ENCODE data around the gene MYOZ1.

The MYOZ1 gene

GRCh38 chr10:73609116-73609515 is 32.2 kb downstream of the MYOZ1 start:
- no peak overlapping the region for H2AFZ ChIP-seq
- no peak overlapping the region for H3K9ac ChIP-seq
- TF ChIP-seq, protein P1, sequence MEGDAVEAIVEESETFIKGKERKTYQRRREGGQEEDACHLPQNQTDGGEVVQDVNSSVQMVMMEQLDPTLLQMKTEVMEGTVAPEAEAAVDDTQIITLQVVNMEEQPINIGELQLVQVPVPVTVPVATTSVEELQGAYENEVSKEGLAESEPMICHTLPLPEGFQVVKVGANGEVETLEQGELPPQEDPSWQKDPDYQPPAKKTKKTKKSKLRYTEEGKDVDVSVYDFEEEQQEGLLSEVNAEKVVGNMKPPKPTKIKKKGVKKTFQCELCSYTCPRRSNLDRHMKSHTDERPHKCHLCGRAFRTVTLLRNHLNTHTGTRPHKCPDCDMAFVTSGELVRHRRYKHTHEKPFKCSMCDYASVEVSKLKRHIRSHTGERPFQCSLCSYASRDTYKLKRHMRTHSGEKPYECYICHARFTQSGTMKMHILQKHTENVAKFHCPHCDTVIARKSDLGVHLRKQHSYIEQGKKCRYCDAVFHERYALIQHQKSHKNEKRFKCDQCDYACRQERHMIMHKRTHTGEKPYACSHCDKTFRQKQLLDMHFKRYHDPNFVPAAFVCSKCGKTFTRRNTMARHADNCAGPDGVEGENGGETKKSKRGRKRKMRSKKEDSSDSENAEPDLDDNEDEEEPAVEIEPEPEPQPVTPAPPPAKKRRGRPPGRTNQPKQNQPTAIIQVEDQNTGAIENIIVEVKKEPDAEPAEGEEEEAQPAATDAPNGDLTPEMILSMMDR (IDR thresholded peaks at IDR 0.05): no peak
- no peak overlapping the region for H3K27ac ChIP-seq
- H3K4me3 ChIP-seq (ENCODE audit: low read depth, low read length): no peak overlapping the region
- H3K4me1 ChIP-seq: no peaks in the 10 kb centered on the region
- no peaks in the 10 kb centered on the region for H3K36me3 ChIP-seq (ENCODE audit: control insufficient read depth, insufficient read depth, low read length)
- no peaks in the 10 kb centered on the region for H3K9me3 ChIP-seq (ENCODE audit: control insufficient read depth, low read length)
- H3K79me2 ChIP-seq: peaks cover 18% of the 10 kb centered on the region
- H3K27me3 ChIP-seq (ENCODE audit: control insufficient read depth, insufficient read depth, low read length): no peaks in the 10 kb centered on the region
- no peak overlapping the region for H3K4me2 ChIP-seq (ENCODE audit: low read length)

DNA sequence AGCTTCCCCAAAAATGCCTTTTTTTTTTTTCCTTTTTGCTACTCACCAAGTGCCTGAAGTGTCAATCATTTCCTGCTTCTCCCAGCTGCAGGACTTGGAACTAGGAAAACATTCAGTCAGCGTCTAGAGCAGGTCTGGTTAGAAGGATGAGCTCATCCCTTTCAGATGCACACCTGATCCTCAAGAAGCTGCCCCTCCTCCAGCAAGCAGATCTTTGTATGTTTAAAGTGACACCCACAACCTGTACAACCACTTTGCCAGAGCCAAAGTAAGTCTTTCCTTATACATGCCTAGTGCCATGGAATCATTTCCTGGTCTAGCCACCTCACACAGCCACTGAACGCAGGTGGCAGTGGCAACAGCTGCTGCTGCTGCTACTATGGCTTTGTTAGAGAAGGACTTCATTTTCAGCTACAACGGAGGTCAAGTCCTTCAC is 39.8 kb downstream of the MYOZ1 start:
- TF ChIP-seq, protein P1 (IDR thresholded peaks at IDR 0.05): no peak
- H3K4me2 ChIP-seq (ENCODE audit: low read length): no peak overlapping the region
- H3K36me3 ChIP-seq (ENCODE audit: control insufficient read depth, insufficient read depth, low read length): no peaks in the 10 kb centered on the region
- H3K9me3 ChIP-seq (ENCODE audit: control insufficient read depth, low read length): no peaks in the 10 kb centered on the region
- peaks cover 5% of the 10 kb centered on the region for H3K4me1 ChIP-seq
- no peak overlapping the region for H3K9ac ChIP-seq
- H2AFZ ChIP-seq: no peak overlapping the region
- H3K27me3 ChIP-seq (ENCODE audit: control insufficient read depth, insufficient read depth, low read length): no peaks in the 10 kb centered on the region
- no peak overlapping the region for H3K4me3 ChIP-seq (ENCODE audit: low read depth, low read length)
- peak overlapping the region; percentile 48 for H3K27ac ChIP-seq
- H3K79me2 ChIP-seq: peaks cover 23% of the 10 kb centered on the region

DNA sequence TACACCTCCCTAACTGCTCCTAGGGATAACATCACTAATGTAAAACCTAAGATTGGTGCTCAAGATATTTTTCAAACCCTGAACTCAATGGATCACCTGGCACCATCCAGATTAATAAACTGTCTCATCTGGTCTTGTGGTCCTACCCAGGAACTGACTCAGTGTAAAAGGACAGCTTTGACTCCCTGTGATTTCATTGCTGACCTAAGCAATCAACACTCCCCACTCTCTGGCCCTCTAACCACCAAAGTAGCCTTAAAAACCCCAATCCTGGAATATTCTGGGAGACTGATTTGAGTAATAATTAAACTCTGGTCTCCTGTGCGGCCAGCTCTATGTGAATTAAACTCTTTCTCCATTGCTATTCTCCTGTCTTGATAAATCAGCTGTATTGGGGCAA is 43.9 kb downstream of the MYOZ1 start:
- no peak overlapping the region for H3K4me3 ChIP-seq (ENCODE audit: low read depth, low read length)
- H3K27me3 ChIP-seq (ENCODE audit: control insufficient read depth, insufficient read depth, low read length): no peaks in the 10 kb centered on the region
- no peak overlapping the region for H3K4me2 ChIP-seq (ENCODE audit: low read length)
- no peak overlapping the region for H3K9ac ChIP-seq
- H2AFZ ChIP-seq: no peak overlapping the region
- H3K9me3 ChIP-seq (ENCODE audit: control insufficient read depth, low read length): no peaks in the 10 kb centered on the region
- H3K79me2 ChIP-seq: peaks cover 31% of the 10 kb centered on the region
- H3K36me3 ChIP-seq (ENCODE audit: control insufficient read depth, insufficient read depth, low read length): no peaks in the 10 kb centered on the region
- H3K4me1 ChIP-seq: peaks cover 8% of the 10 kb centered on the region
- no peak overlapping the region for H3K27ac ChIP-seq
- TF ChIP-seq, protein P1 (IDR thresholded peaks at IDR 0.05): no peak

DNA sequence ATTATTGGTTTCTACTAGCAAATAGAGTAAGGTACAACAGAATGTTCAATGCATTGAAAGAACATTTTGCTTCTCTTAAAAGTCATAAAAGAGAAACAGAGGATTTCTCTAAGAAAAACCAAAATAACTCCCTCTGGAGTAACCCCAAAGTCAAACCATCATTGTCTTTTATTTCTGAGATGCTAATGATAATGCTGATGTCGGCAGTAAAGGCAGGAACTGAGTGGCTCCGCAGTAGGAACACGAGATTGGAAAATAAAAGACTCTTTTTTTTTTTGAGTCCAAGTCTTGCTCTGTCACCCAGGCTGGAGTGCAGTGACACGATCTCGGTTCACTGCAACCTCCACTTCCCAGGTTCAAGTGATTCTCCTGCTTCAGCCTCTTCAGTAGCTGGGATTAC is 47.5 kb downstream of the MYOZ1 start:
- Histone ChIP-seq H3K4me1 (peaks cover 7% of the 10 kb centered on the region), H3K4me2 (ENCODE audit: low read length) (no peak overlapping the region), H3K27me3 (ENCODE audit: control insufficient read depth, insufficient read depth, low read length) (no peaks in the 10 kb centered on the region), H3K27ac (no peak overlapping the region), H3K79me2 (peaks cover 30% of the 10 kb centered on the region), H3K36me3 (ENCODE audit: control insufficient read depth, insufficient read depth, low read length) (no peaks in the 10 kb centered on the region), H2AFZ (no peak overlapping the region), H3K9ac (no peak overlapping the region), H3K4me3 (ENCODE audit: low read depth, low read length) (no peak overlapping the region), H3K9me3 (ENCODE audit: control insufficient read depth, low read length) (no peaks in the 10 kb centered on the region)
- TF ChIP-seq, protein P1 (IDR thresholded peaks at IDR 0.05): no peak

GRCh38 chr10:73593110-73593509 is 48.2 kb downstream of the MYOZ1 start:
- TF ChIP-seq, protein P1 (IDR thresholded peaks at IDR 0.05): no peak
- Histone ChIP-seq H3K27ac (no peak overlapping the region), H2AFZ (no peak overlapping the region), H3K4me2 (ENCODE audit: low read length) (no peak overlapping the region), H3K27me3 (ENCODE audit: control insufficient read depth, insufficient read depth, low read length) (no peaks in the 10 kb centered on the region), H3K9ac (no peak overlapping the region), H3K36me3 (ENCODE audit: control insufficient read depth, insufficient read depth, low read length) (no peaks in the 10 kb centered on the region), H3K4me1 (peaks cover 7% of the 10 kb centered on the region), H3K9me3 (ENCODE audit: control insufficient read depth, low read length) (no peaks in the 10 kb centered on the region), H3K4me3 (ENCODE audit: low read depth, low read length) (no peak overlapping the region), H3K79me2 (peaks cover 27% of the 10 kb centered on the region)
